Keratinocyte (primary cell): ENCODE measurements around the gene TNFRSF11A.

Source experiments
- EZH2 ChIP-seq: IDR thresholded peaks from one replicate; pipeline ENCODE4 v1.6.1; 2012; ENCODE audit warnings: inconsistent platforms, mild to moderate bottlenecking, low read length, moderate library complexity
- TF ChIP-seq, protein P1 (sequence below), 3 experiments: IDR thresholded peaks in 1 of 3; conservative IDR thresholded peaks in 1 of 3; optimal IDR thresholded peaks in 1 of 3; 2 replicates in 2 of 3; 3 replicates in 1 of 3; pipeline versions ENCODE3 to v1.5.1; 2011; ENCODE audit warnings: low read length in 3 of 3, mild to moderate bottlenecking in 3 of 3, moderate library complexity in 2 of 3, control low read depth in 1 of 3, inconsistent platforms in 1 of 3; ENCODE audit not compliant: insufficient read depth in 2 of 3; ENCODE audit errors: extremely low read depth in 1 of 3

DNA sequence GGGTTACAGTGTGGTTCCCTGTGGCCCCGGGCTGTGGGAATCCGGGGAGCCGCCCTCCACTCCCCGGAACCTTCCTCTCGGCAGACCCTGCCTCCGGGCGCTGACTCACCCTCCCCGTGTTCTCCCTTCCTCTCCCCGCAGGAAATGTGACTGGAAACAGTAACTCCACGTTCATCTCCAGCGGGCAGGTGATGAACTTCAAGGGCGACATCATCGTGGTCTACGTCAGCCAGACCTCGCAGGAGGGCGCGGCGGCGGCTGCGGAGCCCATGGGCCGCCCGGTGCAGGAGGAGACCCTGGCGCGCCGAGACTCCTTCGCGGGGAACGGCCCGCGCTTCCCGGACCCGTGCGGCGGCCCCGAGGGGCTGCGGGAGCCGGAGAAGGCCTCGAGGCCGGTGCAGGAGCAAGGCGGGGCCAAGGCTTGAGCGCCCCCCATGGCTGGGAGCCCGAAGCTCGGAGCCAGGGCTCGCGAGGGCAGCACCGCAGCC lies 59.5 kb downstream of the TNFRSF11A start:
- TF ChIP-seq, protein P1, sequence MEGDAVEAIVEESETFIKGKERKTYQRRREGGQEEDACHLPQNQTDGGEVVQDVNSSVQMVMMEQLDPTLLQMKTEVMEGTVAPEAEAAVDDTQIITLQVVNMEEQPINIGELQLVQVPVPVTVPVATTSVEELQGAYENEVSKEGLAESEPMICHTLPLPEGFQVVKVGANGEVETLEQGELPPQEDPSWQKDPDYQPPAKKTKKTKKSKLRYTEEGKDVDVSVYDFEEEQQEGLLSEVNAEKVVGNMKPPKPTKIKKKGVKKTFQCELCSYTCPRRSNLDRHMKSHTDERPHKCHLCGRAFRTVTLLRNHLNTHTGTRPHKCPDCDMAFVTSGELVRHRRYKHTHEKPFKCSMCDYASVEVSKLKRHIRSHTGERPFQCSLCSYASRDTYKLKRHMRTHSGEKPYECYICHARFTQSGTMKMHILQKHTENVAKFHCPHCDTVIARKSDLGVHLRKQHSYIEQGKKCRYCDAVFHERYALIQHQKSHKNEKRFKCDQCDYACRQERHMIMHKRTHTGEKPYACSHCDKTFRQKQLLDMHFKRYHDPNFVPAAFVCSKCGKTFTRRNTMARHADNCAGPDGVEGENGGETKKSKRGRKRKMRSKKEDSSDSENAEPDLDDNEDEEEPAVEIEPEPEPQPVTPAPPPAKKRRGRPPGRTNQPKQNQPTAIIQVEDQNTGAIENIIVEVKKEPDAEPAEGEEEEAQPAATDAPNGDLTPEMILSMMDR (optimal IDR thresholded peaks at IDR 0.05 in 1 of 3, IDR thresholded peaks at IDR 0.05 in 1 of 3, conservative IDR thresholded peaks at IDR 0.05 in 1 of 3; ENCODE audit: extremely low read depth in 1 of 3, insufficient read depth in 2 of 3, low read length in 3 of 3): no peak
- no peak for TF ChIP-seq EZH2
